ENCODE data around the gene POU5F1. TPM values are rescaled to one million over a fixed set of nuclear protein-coding genes. Genes with fewer than 3 reads are reported as not detected.
"Not testable (repeated sequence)": the region's sequence is repeated elsewhere in the genome, so short reads cannot be mapped to it uniquely, and the experiment has no call there.

Gene POU5F1
- total and polyA plus RNA-seq, 2 donors (not counting 1 experiment from before 2014, with no cell fraction given) = under 0.01 TPM; not detected in 1

- Histone ChIP-seq H3K4me2 (ENCODE audit: extremely low read depth, insufficient read depth, low read length) (peak overlapping the region; percentile 79), H3K79me2 (ENCODE audit: control insufficient read depth, insufficient read depth, low read length) (peaks cover 12% of the 10 kb centered on the region), H3K27ac (ENCODE audit: insufficient read depth, low read length) (peak overlapping the region; percentile 84), H3K9ac (ENCODE audit: insufficient read depth, low read length) (peak overlapping the region; percentile 73), H3K9me3 (ENCODE audit: control insufficient read depth, insufficient read depth, low read depth, low read length) (no peaks in the 10 kb centered on the region), H3K4me1 (ENCODE audit: control insufficient read depth, extremely low read depth, insufficient read depth, low read length) (no peaks in the 10 kb centered on the region), H3K4me3 (replicated peaks in 1 of 4; ENCODE audit: control extremely low read depth in 1 of 4, insufficient read depth in 1 of 4, low read depth in 3 of 4, low read length in 4 of 4) (peak overlapping the region; percentile 54 to 78 (median 63)), H3K36me3 (ENCODE audit: control insufficient read depth, insufficient read depth, low read length) (no peaks in the 10 kb centered on the region), H2AFZ (ENCODE audit: low read length) (peak overlapping the region; percentile 47), H3K27me3 (ENCODE audit: control insufficient read depth, insufficient read depth, low read length) (no peaks in the 10 kb centered on the region), H4K20me1 (ENCODE audit: control insufficient read depth, extremely low read depth, insufficient read depth, low read length) (no peaks in the 10 kb centered on the region)
- TF ChIP-seq EZH2 (IDR thresholded peaks at IDR 0.05; ENCODE audit: low read length, missing control alignments) (no peak), CTCF (conservative IDR thresholded peaks at IDR 0.05 in 1 of 2, IDR thresholded peaks at IDR 0.05 in 1 of 2; ENCODE audit: low read depth in 1 of 2, low read length in 2 of 2) (no peak)
- DNase-seq (ENCODE audit: low read depth in 2 of 2) = peak; percentile 77 to 78
These were observed 27.2 kb upstream of the POU5F1 start for GRCh38 chr6:31197559-31198305.

- H3K4me3 ChIP-seq (replicated peaks in 1 of 4; ENCODE audit: control extremely low read depth in 1 of 4, insufficient read depth in 1 of 4, low read depth in 3 of 4, low read length in 4 of 4) = peak overlapping the region in 2 of 4 experiments; percentile 68 to 78
- peak overlapping the region; percentile 5 for H2AFZ ChIP-seq (ENCODE audit: low read length)
- H3K36me3 ChIP-seq (ENCODE audit: control insufficient read depth, insufficient read depth, low read length); DNase-seq (ENCODE audit: low read depth in 2 of 2); H4K20me1 ChIP-seq (ENCODE audit: control insufficient read depth, extremely low read depth, insufficient read depth, low read length); H3K9ac ChIP-seq (ENCODE audit: insufficient read depth, low read length); H3K9me3 ChIP-seq (ENCODE audit: control insufficient read depth, insufficient read depth, low read depth, low read length); H3K27ac ChIP-seq (ENCODE audit: insufficient read depth, low read length); H3K4me1 ChIP-seq (ENCODE audit: control insufficient read depth, extremely low read depth, insufficient read depth, low read length); H3K27me3 ChIP-seq (ENCODE audit: control insufficient read depth, insufficient read depth, low read length): not testable (repeated sequence)
- H3K79me2 ChIP-seq (ENCODE audit: control insufficient read depth, insufficient read depth, low read length) = peaks cover 12% of the 10 kb centered on the region
- H3K4me2 ChIP-seq (ENCODE audit: extremely low read depth, insufficient read depth, low read length) = peak overlapping the region; percentile 41
These were observed 26.0 kb upstream of the POU5F1 start for GRCh38 chr6:31196251-31197022.

GRCh38 chr6:31195308-31195979, 25.0 kb upstream of the POU5F1 start:
- not testable (repeated sequence) for H3K4me2 ChIP-seq (ENCODE audit: extremely low read depth, insufficient read depth, low read length); H3K27me3 ChIP-seq (ENCODE audit: control insufficient read depth, insufficient read depth, low read length); DNase-seq (ENCODE audit: low read depth in 2 of 2)

More at GRCh38 chr6:31195308-31195979, 25.0 kb upstream of the POU5F1 start:
- H3K79me2 ChIP-seq (ENCODE audit: control insufficient read depth, insufficient read depth, low read length) = peaks cover 10% of the 10 kb centered on the region
- not testable (repeated sequence) for H3K4me1 ChIP-seq (ENCODE audit: control insufficient read depth, extremely low read depth, insufficient read depth, low read length); H3K27ac ChIP-seq (ENCODE audit: insufficient read depth, low read length); H3K4me3 ChIP-seq (replicated peaks in 1 of 4; ENCODE audit: control extremely low read depth in 1 of 4, insufficient read depth in 1 of 4, low read depth in 3 of 4, low read length in 4 of 4); H3K9ac ChIP-seq (ENCODE audit: insufficient read depth, low read length); H2AFZ ChIP-seq (ENCODE audit: low read length); H3K9me3 ChIP-seq (ENCODE audit: control insufficient read depth, insufficient read depth, low read depth, low read length); H4K20me1 ChIP-seq (ENCODE audit: control insufficient read depth, extremely low read depth, insufficient read depth, low read length); H3K36me3 ChIP-seq (ENCODE audit: control insufficient read depth, insufficient read depth, low read length)

All from fibroblast of lung (primary cell).